NCI-H2227 (cell line): ENCODE measurements around the gene TRIOBP.
"Not testable (repeated sequence)": the region's sequence is repeated elsewhere in the genome, so short reads cannot be mapped to it uniquely, and the experiment has no call there.

Experiments used
- DNase-seq: peaks from one replicate; lab custom pipeline; 2025; ENCODE audit not compliant: unreplicated experiment; lab: John Stamatoyannopoulos, UW

TRIOBP gene, protein sequence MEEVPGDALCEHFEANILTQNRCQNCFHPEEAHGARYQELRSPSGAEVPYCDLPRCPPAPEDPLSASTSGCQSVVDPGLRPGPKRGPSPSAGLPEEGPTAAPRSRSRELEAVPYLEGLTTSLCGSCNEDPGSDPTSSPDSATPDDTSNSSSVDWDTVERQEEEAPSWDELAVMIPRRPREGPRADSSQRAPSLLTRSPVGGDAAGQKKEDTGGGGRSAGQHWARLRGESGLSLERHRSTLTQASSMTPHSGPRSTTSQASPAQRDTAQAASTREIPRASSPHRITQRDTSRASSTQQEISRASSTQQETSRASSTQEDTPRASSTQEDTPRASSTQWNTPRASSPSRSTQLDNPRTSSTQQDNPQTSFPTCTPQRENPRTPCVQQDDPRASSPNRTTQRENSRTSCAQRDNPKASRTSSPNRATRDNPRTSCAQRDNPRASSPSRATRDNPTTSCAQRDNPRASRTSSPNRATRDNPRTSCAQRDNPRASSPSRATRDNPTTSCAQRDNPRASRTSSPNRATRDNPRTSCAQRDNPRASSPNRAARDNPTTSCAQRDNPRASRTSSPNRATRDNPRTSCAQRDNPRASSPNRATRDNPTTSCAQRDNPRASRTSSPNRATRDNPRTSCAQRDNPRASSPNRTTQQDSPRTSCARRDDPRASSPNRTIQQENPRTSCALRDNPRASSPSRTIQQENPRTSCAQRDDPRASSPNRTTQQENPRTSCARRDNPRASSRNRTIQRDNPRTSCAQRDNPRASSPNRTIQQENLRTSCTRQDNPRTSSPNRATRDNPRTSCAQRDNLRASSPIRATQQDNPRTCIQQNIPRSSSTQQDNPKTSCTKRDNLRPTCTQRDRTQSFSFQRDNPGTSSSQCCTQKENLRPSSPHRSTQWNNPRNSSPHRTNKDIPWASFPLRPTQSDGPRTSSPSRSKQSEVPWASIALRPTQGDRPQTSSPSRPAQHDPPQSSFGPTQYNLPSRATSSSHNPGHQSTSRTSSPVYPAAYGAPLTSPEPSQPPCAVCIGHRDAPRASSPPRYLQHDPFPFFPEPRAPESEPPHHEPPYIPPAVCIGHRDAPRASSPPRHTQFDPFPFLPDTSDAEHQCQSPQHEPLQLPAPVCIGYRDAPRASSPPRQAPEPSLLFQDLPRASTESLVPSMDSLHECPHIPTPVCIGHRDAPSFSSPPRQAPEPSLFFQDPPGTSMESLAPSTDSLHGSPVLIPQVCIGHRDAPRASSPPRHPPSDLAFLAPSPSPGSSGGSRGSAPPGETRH (N-terminal part only)

DNA sequence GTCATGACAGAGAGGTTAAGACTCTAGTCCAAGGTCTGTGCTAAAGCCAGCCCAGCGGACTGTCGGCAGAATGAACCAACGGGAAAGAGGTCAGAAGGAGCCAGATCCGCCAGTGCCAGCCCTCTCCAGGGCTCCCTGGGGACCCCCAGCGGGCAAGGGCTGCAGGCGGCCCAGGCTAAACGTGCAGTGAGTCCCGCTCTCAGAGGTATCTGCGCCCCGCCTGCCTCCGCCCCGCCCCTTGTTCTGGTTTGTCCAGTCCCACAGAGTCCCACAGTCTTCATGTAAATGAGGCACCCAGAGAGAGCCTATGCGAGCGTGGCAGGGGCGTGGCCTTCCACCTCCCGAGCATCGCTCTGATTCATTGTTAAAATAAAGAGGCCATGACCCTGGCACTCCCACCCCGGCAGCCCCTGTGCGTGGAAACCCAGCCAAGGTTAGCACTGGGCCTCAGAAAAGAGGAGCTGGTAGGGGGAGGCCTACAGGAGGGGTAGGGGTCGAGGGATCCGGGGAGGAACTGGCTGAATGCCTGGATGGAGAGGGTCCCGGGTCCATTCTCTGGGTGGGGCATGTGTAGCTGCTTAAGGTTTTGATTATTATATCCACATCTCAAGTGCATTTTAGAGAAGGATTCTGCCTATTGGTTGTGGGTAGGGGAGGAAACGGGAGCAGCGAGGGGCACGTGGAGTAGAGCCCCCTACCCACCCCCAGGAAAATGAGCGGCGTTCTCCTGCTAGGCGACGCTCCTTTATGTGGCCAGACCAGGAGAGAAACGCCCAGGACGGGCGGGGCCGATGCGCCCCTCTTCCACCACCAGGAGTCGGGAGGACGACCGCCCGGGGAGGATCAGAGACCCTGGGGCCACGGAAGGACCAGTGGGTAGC, at the start of gene TRIOBP:
Gene TRIOBP, plus strand, starts transcription at position 392 of the 881 bp plus-strand sequence. CDS start 4,318 bp downstream, outside the sequence.
- peak; percentile 93 for DNase-seq

DNA sequence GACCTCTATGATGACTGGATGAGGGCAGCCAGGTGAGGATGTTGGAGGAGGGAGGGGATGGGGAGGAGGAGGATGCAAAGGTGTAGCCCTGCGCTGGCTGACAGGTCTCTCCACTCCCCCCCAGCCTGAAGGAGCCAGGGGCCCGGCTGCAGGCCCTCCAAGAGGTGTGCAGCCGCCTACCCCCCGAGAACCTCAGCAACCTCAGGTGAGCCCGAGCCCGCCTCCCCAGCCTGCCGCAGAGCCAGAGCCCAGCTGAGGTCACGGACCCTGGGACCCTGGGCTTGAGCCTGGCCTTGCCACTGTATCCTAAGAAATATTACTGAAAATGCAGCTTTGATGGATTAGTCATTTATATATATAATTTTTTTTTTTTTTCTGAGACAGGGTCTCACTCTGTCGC, 49.5 kb upstream of the TRIOBP start:
- no peak for DNase-seq

DNA sequence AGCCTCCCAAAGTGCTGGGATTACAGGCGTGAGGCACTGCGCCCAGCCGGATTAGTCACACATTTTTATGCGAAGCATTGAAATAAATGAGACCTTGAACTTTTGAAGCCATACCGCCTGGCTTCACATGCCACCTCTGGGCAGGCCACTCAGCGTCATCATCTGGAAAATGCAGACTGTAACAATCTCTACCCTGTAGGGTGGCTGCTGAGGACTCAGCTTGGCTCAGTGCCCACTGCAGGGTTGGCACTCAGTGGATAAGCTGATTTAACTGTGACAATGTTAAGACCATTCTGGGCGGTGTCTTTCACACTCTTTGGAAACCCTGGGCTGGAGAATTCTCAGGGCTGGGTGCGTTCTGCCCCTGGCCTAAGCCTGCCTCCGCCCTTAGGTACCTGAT, 48.9 kb upstream of the TRIOBP start:
- DNase-seq: no peak

DNA sequence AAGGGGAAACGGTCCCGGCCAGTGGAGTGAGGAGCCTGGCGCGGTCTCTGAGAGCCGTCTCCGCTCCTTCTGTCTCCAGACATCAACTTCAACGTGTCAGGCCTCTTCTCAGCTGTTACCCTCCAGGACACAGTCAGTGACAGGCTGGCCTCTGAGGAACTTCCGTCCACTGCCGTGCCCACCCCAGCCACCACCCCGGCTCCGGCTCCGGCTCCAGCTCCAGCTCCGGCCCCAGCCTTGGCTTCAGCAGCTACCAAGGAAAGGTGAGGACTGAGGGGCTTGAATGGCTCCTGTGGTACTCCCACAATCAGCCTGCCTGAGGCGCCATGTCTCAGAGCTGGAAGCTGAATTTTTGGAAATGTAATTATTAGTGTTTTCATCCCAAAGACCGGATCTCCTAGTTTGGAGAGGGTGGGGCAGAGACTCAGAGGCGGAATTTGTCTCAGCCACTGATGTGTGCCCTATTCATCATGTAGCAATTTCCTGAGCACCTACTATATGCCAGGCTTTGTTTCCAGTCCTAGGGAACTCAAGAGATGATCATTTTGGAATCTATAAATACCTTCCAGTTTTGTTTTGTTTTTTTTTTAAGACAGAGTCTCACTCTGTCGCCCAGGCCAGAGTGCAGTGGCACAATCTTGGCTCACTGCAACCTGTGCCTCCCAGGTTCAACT, 46.2 kb upstream of the TRIOBP start:
- DNase-seq: no peak

DNA sequence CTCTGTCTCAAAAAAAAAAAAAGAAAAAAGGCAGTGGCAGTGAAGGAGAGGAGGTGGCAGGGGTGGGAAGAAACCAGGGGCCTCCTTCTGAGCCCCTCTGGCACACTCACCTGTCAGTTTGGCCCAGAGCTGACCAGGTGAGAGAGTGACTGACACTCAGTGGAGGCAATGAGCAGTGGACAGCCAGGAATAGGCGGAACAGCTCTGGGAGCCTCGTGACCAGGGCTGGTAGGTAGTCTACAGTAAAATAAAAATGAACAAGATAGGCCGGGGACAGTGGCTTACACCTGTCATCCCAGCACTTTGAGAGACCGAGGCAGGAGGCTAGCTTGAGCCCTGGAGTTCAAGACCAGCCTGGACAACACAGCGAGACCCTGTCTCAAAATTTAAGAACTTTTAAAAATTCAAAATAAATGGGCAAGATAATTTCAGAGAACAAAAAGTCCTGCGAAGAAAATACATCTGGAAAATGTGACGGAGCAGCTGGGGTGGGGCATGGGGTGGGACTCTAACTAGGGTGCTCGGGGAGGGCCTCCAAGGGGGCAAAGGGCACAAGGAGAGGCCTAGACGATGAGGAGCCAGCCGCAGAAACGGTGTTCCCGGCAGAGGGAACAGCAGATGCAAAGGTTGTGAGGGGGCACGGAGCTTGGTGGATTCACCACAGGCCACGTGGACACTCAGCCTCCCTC, 42.1 kb upstream of the TRIOBP start:
- DNase-seq: no peak

DNA sequence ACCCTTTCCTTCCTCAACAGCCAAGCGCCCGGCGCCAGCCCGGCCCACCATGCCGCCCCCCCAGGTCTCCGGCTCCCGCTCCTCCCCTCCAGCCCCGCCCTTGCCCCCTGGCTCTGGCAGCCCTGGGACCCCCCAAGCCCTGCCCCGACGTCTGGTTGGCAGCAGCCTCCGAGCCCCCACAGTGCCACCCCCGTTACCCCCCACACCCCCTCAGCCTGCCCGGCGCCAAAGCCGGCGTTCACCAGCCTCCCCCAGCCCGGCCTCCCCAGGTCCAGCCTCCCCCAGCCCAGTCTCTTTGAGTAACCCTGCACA, 41.6 kb upstream of the TRIOBP start:
- DNase-seq: no peak

DNA sequence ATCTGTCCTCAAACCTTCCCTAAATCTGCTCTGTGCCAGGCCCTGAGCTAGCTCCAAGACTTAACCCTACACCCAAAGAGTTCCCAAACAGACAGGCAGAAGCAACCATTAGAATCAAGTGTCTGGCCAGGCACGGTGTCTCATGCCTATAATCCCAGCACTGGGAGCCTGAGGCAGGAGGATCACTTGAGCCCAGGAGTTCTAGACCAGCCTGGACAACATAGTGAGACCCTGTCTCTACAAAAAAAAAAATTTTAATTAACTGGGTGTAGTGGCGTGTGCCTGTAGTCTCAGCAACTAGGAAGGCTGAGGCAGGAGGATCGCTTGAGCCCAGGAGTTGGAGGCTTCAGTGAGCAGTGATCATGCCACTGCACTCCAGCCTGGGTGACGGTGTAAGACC, 40.3 kb upstream of the TRIOBP start:
- DNase-seq: not testable (repeated sequence)

DNA sequence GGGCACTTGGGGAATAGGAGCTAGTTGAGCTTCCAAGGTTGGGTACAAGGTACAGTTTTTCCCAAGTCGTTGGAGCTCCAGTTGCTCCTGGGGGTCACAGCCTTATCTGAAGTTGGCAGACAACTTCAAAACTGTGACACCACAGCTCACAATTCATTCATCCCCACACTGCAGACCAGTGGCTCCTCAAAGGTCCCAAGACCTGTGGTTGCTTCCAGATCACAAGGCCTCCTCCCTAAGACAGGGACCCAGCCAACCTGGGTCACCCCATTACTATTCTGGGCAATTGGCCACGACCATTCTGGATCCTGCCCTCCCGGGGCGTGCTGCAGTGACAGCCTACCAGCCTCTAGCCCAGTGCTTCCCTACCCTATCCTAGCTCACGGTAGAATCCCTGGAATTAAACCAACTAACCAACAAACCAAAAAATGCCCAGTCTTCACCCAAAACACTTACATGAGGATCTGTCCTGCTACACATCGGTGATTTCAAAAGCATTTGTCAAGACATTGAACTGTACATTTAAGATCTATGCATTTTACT, 39.2 kb upstream of the TRIOBP start:
- no peak for DNase-seq

DNA sequence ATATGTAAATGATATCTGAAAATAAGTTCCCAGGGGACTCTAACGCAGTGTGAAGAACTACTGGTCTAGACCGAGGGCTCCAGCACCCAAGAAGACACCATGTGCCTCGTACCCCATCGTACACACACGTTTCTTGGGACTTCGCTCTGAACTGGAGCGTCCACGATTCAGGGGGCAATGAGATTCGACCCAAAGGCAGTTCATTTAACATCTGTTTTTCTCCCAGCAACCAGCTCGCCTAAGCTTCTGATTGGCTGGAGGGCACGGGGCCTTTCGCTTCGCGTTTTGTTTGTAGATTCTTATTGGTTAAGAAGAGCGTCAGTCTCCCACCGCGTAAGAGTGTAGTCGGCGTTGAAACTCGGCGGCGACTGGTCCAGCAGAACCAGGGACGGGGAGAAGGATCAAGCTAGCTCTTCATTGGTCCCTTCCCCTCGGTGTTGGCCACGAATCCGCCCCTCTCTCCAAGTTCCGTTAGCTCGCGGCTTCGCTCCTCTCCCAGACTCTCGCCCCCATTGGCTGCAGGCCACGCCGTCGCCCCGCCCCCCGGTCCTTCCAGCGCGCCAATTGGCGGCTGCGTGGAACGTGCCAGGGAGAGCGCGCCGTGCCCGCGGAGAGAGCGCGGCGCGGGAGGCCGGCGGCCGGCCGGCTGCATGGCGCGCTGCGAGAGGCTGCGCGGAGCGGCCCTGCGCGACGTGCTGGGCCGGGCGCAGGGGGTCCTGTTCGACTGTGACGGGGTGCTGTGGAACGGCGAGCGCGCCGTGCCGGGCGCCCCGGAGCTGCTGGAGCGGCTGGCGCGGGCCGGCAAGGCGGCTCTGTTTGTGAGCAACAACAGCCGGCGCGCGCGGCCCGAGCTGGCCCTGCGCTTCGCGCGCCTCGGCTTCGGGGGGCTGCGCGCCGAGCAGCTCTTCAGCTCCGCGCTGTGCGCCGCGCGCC, 38.4 kb upstream of the TRIOBP start, which contains the start of gene PDXP:
Gene PDXP, plus strand, starts transcription at position 591 of the 933 bp plus-strand sequence. Its CDS starts 60 bp downstream, at position 651.
- DNase-seq: peak; percentile 98

DNA sequence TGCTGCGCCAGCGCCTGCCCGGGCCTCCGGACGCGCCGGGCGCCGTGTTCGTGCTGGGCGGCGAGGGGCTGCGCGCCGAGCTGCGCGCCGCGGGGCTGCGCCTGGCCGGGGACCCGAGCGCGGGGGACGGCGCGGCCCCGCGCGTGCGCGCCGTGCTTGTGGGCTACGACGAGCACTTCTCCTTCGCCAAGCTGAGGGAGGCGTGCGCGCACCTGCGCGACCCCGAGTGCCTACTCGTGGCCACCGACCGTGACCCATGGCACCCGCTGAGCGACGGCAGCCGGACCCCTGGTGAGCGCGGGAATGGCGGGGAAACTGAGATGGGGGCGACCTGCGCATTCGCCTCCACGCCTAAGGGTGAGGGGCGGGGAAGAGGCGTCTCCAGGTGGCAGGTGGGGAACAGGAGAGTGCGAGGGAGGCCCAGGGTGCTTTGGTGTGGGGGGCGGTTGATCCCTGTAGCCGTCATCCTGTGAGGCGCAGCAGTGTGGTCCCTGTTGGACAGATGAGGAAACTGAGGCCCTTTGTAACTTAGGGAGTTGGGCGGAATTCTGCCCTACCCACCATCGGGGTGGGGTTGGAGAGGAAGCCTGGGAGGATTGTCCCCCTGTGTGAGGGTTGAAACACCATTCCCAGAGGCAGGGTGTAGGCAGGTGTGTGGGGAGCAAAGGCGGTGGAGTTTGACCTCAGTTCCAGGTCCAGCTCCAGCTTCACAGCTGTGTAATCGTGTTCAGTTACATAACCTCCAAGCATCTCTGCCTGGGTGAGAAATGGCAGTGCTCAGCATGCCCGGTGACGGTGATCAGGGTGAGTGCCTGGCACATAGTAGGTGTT, 37.6 kb upstream of the TRIOBP start:
- DNase-seq: no peak

DNA sequence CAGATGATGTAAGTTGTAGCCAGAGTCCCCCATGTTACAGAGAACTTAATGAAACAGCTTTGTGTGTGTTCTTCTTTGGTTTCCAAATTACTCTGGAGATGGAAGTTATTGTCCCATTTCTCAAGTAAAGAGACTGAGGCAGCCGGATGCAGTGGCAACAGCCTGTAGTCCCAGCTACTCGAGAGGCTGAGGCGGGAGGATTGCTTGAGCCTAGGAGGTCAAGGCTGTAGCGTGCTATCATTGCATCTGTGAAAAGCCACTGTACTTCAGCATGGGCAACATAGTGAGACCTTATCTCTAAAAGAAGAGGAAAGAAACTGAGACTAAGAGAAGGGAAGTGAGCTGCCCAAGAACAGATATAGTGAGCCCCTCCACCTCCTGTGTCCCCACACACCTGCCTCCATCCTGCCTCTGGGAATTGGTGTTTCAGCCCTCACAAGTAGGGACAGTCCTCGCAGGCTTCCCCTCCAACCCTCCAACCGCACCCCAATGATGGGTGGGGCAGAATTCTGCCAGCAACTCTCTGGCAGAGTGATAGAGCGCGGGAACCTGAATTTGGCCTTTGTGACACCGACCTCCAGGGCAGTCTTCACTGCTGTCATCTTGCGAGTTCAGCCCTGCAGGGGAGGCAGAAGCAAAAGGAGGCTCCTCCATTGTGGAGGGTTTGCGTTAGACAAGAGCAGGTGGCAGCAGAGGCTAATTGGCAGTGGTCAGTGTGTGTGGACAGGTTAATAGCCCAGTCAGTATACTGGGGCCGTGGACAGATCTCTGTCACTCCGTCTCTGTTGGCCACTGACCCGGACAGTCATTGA, 36.7 kb upstream of the TRIOBP start:
- DNase-seq: no peak

DNA sequence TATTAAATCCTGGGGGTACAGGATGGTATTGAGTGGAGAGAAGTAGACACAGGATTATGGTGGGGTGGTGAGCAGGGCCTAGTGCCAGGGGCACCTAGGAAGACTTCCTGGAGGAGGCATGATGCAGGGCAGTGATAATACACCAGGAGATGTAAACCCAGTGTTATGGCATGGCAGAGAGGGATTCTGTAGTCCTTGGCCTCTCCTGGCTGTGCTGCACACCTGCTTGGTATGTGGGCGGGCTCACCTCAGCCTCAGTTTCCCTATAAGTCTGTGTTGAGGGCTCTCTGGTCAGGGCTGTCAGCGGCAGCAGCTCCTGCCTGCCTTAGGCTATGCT, 36.2 kb upstream of the TRIOBP start:
- no peak for DNase-seq

DNA sequence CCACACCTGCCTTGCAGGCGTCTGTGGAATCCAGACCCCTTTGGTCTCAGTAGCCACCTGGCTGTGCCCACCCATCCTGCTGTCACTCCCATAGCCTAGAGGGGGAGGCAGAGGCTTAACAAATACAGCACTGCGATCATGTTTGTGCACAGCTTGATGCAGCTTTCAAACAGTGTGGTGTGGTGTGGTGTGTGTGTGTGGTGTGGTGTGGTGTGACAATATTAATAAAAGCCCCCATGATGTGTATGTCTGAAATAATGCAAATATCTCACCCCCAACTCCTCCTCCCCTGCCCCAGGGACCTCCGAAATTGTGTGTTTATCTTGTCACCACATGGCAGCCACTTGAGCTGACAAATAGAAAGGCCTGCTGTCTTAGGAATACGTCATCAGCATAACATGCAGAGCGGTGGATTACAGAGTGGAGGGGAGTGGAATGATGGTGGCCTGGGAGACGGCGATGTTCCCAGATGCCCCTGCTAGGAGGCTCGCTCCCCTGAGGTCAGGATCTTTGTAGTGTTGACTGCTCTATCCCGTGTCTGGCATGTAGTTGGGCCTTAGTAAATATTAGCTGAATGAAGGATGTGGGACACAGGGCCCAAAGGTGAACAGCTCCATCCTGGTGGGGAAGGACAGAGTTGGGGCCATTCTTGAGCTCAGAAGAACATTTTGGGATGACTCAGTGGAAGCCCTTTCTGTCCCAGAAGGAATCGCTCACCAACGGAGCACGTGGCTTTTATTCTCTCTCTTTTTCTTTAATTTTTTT, 35.5 kb upstream of the TRIOBP start:
- DNase-seq: peak; percentile 81

DNA sequence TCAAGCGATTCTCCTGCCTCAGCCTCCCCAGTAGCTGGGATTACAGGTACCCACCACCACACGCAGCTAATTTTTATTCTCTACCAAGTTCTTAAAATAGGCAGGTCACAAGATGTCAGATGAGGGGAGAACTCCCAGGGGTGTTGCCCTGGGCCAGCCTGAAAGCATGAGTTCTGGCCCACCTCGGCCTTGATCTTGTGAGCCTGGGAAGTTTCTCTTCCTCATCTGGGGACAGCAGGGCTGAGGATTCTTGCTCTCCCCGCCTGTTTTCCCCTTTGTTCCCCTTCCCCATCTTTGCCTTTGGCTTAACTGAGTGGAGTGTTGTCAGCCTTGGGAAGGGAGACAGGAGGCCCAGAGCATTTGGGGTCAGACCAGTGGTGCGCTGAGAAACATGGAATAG, 34.8 kb upstream of the TRIOBP start:
- no peak for DNase-seq

DNA sequence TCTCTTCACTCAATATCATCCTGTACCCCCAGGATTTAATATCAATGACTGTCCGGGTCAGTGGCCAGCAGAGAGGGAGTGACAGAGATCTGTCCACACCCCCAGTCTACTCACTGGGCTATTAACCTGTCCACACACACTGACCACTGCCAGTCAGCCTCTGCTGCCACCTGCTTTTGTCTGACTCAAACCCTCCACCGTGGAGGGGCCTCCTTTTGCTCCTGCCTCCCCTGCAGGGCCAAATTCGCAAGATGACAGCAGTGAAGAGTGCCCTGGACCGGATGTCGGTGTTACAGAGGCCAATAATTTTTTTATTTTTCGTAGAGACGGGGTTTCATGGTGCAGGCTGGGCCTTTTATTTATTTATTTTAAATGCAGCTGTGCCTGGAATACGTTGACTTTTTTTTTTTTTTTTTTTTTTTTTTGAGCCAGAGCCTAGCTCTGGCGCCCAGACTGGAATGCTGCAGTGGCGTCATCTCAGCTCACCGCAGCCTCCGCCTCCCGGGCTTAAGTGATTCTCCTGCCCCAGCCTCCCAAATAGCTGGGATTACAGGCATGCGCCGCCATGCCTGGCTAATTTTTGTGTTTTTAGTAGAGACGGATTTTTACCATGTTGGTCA, 33.2 kb upstream of the TRIOBP start:
- no peak for DNase-seq
